GM18951 (cell line): ENCODE measurements around the gene RHOF.

Experiments
- POLR2A ChIP-seq: IDR thresholded peaks from 4 replicates; pipeline ENCODE4 v1.6.1; 2011; ENCODE audit warnings: mild to moderate bottlenecking; ENCODE audit not compliant: insufficient read length, insufficient read depth; ENCODE audit errors: extremely low read depth
- in situ Hi-C: fragments of 300-500 bp; cut with MboI; formaldehyde crosslinking; loops from one replicate; pipeline ENCODE4 v1.12.0; 2022; ENCODE audit warnings: low sequenced_read_pairs, mixed read lengths, inconsistent platforms; ENCODE audit not compliant: unreplicated experiment

The RHOF gene

GRCh38 chr12:121805171-121806008, 11.9 kb upstream of the RHOF start:
- no peak for TF ChIP-seq POLR2A
- in situ Hi-C loops, result no loop called here

- TF ChIP-seq POLR2A, result no peak
- in situ Hi-C loops, result no loop called here
These were observed 11.1 kb upstream of the RHOF start for GRCh38 chr12:121804417-121805111.

GRCh38 chr12:121803861-121804416, 10.5 kb upstream of the RHOF start, which contains the start of gene SETD1B:
Gene SETD1B (plus strand): TSS chr12:121804009. CDS start chr12:121804738, 729 bp downstream.
- in situ Hi-C loops, result no loop called here
- TF ChIP-seq POLR2A, result peak; percentile 64

- in situ Hi-C loops, result no loop called here
- TF ChIP-seq POLR2A, result peak; percentile 77
These were observed 9.6 kb upstream of the RHOF start for GRCh38 chr12:121802843-121803698.

GRCh38 chr12:121802485-121802842, 9.0 kb upstream of the RHOF start:
- in situ Hi-C loops, result no loop called here

GRCh38 chr12:121801595-121802484, 8.4 kb upstream of the RHOF start:
- TF ChIP-seq POLR2A, result no peak
- in situ Hi-C loops, result no loop called here

More at GRCh38 chr12:121802485-121802842, 9.0 kb upstream of the RHOF start:
- TF ChIP-seq POLR2A, result no peak

GRCh38 chr12:121800694-121801594, 7.5 kb upstream of the RHOF start:
- TF ChIP-seq POLR2A, result peak; percentile 63
- in situ Hi-C loops, result no loop called here

GRCh38 chr12:121799842-121800693, 6.6 kb upstream of the RHOF start:
- peak; percentile 18 for TF ChIP-seq POLR2A
- in situ Hi-C loops, result no loop called here

- in situ Hi-C loops, result no loop called here
- no peak for TF ChIP-seq POLR2A
These were observed 5.8 kb upstream of the RHOF start for GRCh38 chr12:121799156-121799841.

- in situ Hi-C loops, result no loop called here
- TF ChIP-seq POLR2A, result no peak
These were observed 5.3 kb upstream of the RHOF start for GRCh38 chr12:121798787-121799155.
